Activated naive CD4-positive, alpha-beta T cell treated with anti-CD3 and anti-CD28 coated beads for 36 hours (primary cell): ENCODE data around the gene ROMO1. TPM values are rescaled to one million over a fixed set of nuclear protein-coding genes. Genes with fewer than 3 reads are reported as not detected.
"Not testable (repeated sequence)": the region's sequence is repeated elsewhere in the genome, so short reads cannot be mapped to it uniquely, and the experiment has no call there.

Source experiments
- CTCF ChIA-PET: fragments of 350-600 bp; sonication (Branson Sonifier 250); formaldehyde crosslinking; loops from one replicate; lab custom pipeline; 2021; ENCODE audit warnings: antibody characterized with exemption; lab: Charles Lee
- DNase-seq: peaks from one replicate; pipeline ENCODE4 v3.0.0-alpha.2; 2020
- H3K27ac Mint-ChIP-seq: one replicate; pipeline ENCODE4 v1.8.0; 2021; ENCODE audit warnings: mild to moderate bottlenecking, mixed read lengths
- H3K27me3 Mint-ChIP-seq: one replicate; pipeline ENCODE4 v1.8.0; 2021; ENCODE audit warnings: low read depth, mixed read lengths
- H3K36me3 Mint-ChIP-seq: one replicate; pipeline ENCODE4 v1.8.0; 2021; ENCODE audit warnings: low read depth, mixed read lengths
- H3K4me1 Mint-ChIP-seq: one replicate; pipeline ENCODE4 v1.8.0; 2021; ENCODE audit warnings: low read depth, mixed read lengths
- H3K4me3 Mint-ChIP-seq: one replicate; pipeline ENCODE4 v1.8.0; 2021; ENCODE audit warnings: mild to moderate bottlenecking, moderate library complexity, mixed read lengths
- H3K9me3 Mint-ChIP-seq: one replicate; pipeline ENCODE4 v1.8.0; 2021; ENCODE audit warnings: mixed read lengths
- intact Hi-C: fragments of 100-400 bp; cut with micrococcal nuclease; formaldehyde crosslinking; loops from one replicate; pipeline ENCODE4 v1.15.1; 2023
- total RNA-seq, 2 experiments: library from RNA; stranded (reverse); gene quantifications; one replicate each; pipeline ENCODE4 v1.2.3, GENCODE V29; 2021

The ROMO1 gene
- total RNA-seq, 2 experiments from 2014 or later, result 120 to 134 TPM

GRCh38 chr20:35704514-35705261 lies 5.5 kb downstream of the ROMO1 start:
- Mint-ChIP-seq H3K4me3 (no peak overlapping the region), H3K27me3 (no peaks in the 10 kb centered on the region)
- CTCF ChIA-PET, result interaction anchor here (0.6 to 1.1 kb wide), 2 partner anchors 35 to 98 kb away, joined by 4 read pairs; no protein-coding TSS in a partner anchor

GRCh38 chr20:35705894-35706293 lies 6.7 kb downstream of the ROMO1 start:
- CTCF ChIA-PET, intact Hi-C loops, DNase-seq, H3K9me3 Mint-ChIP-seq, H3K4me3 Mint-ChIP-seq, H3K27me3 Mint-ChIP-seq: not testable (repeated sequence)
- Mint-ChIP-seq H3K36me3 (peaks cover 53% of the 10 kb centered on the region), H3K27ac (peak overlapping the region; percentile 68), H3K4me1 (peaks cover 23% of the 10 kb centered on the region)

More at GRCh38 chr20:35704514-35705261, 5.5 kb downstream of the ROMO1 start:
- Mint-ChIP-seq H3K9me3 (no peaks in the 10 kb centered on the region), H3K4me1 (peaks cover 29% of the 10 kb centered on the region), H3K36me3 (peaks cover 52% of the 10 kb centered on the region), H3K27ac (peak overlapping the region; percentile 50)
- DNase-seq, result no peak
- intact Hi-C loops, result no loop called here

- CTCF ChIA-PET, H3K9me3 Mint-ChIP-seq, intact Hi-C loops, H3K27me3 Mint-ChIP-seq, DNase-seq, H3K4me3 Mint-ChIP-seq: not testable (repeated sequence)
- Mint-ChIP-seq H3K27ac (peak overlapping the region; percentile 37), H3K36me3 (peaks cover 61% of the 10 kb centered on the region), H3K4me1 (peaks cover 29% of the 10 kb centered on the region)
Measured at GRCh38 chr20:35706591-35707529, 7.7 kb downstream of the ROMO1 start.

GRCh38 chr20:35708502-35708901 lies 9.3 kb downstream of the ROMO1 start:
- H3K36me3 Mint-ChIP-seq, result peaks cover 62% of the 10 kb centered on the region
- H3K4me1 Mint-ChIP-seq, result peaks cover 33% of the 10 kb centered on the region
- DNase-seq, result no peak
- no peaks in the 10 kb centered on the region for H3K9me3 Mint-ChIP-seq
- intact Hi-C loops, result no loop called here
- no peak overlapping the region for H3K27ac Mint-ChIP-seq
- H3K27me3 Mint-ChIP-seq, result no peaks in the 10 kb centered on the region
- no peak overlapping the region for H3K4me3 Mint-ChIP-seq
- CTCF ChIA-PET, result interaction anchor here (1.1 kb wide), 1 partner anchor 20 kb away, joined by 4 read pairs; no protein-coding TSS in a partner anchor

GRCh38 chr20:35709259-35709658 lies 10.1 kb downstream of the ROMO1 start:
- Mint-ChIP-seq H3K27ac (no peak overlapping the region), H3K36me3 (peaks cover 61% of the 10 kb centered on the region), H3K27me3 (no peaks in the 10 kb centered on the region), H3K9me3 (no peaks in the 10 kb centered on the region), H3K4me3 (no peak overlapping the region), H3K4me1 (peaks cover 40% of the 10 kb centered on the region)
- CTCF ChIA-PET, result interaction anchor here (0.8 to 1.0 kb wide), 2 partner anchors 15 to 140 kb away, joined by 3 to 4 read pairs; no protein-coding TSS in a partner anchor
- intact Hi-C loops, result no loop called here
- DNase-seq, result no peak

- Mint-ChIP-seq H3K4me3 (no peak overlapping the region), H3K27ac (peak overlapping the region; percentile 53), H3K36me3 (peaks cover 57% of the 10 kb centered on the region), H3K4me1 (peaks cover 41% of the 10 kb centered on the region), H3K27me3 (no peaks in the 10 kb centered on the region), H3K9me3 (no peaks in the 10 kb centered on the region)
- DNase-seq, result no peak
- intact Hi-C loops, result no loop called here
- CTCF ChIA-PET, result interaction anchor here (1.0 kb wide), 1 partner anchor 14 kb away, joined by 3 read pairs; no protein-coding TSS in a partner anchor
Measured at GRCh38 chr20:35710039-35710438, 10.8 kb downstream of the ROMO1 start.

GRCh38 chr20:35710884-35711587 lies 11.8 kb downstream of the ROMO1 start:
- CTCF ChIA-PET, result interaction anchor here (0.6 to 1.3 kb wide), 4 partner anchors 20 to 88 kb away, joined by 3 to 4 read pairs (median 3); no protein-coding TSS in a partner anchor
- no peaks in the 10 kb centered on the region for H3K9me3 Mint-ChIP-seq
- H3K4me3 Mint-ChIP-seq, result no peak overlapping the region
- DNase-seq, result no peak
- intact Hi-C loops, result loop anchor here (1.0 kb wide), 1 partner anchor 11 kb away; no protein-coding TSS in a partner anchor
- peak overlapping the region; percentile 86 for H3K27ac Mint-ChIP-seq
- peaks cover 44% of the 10 kb centered on the region for H3K4me1 Mint-ChIP-seq
- H3K27me3 Mint-ChIP-seq, result no peaks in the 10 kb centered on the region
- H3K36me3 Mint-ChIP-seq, result peaks cover 54% of the 10 kb centered on the region

- Mint-ChIP-seq H3K9me3 (no peaks in the 10 kb centered on the region), H3K27me3 (no peaks in the 10 kb centered on the region), H3K36me3 (peaks cover 54% of the 10 kb centered on the region), H3K4me3 (no peak overlapping the region), H3K4me1 (peaks cover 46% of the 10 kb centered on the region), H3K27ac (peak overlapping the region; percentile 86)
- CTCF ChIA-PET, result interaction anchor here (0.6 to 1.3 kb wide), 4 partner anchors 19 to 88 kb away, joined by 3 to 4 read pairs (median 3); no protein-coding TSS in a partner anchor
- no peak for DNase-seq
- intact Hi-C loops, result loop anchor here (1.0 kb wide), 1 partner anchor 11 kb away; no protein-coding TSS in a partner anchor
Measured at GRCh38 chr20:35711588-35712209, 12.5 kb downstream of the ROMO1 start.

- Mint-ChIP-seq H3K36me3 (peaks cover 56% of the 10 kb centered on the region), H3K4me1 (peaks cover 47% of the 10 kb centered on the region), H3K27ac (peak overlapping the region; percentile 47)
- H3K4me3 Mint-ChIP-seq, H3K9me3 Mint-ChIP-seq, intact Hi-C loops, DNase-seq, H3K27me3 Mint-ChIP-seq: not testable (repeated sequence)
- CTCF ChIA-PET, result interaction anchor here (0.8 kb wide), 1 partner anchor 136 kb away, joined by 7 read pairs; no protein-coding TSS in a partner anchor
Measured at GRCh38 chr20:35713120-35713519, 13.9 kb downstream of the ROMO1 start.

GRCh38 chr20:35714127-35714526 lies 14.9 kb downstream of the ROMO1 start:
- Mint-ChIP-seq H3K36me3 (peaks cover 59% of the 10 kb centered on the region), H3K9me3 (no peaks in the 10 kb centered on the region), H3K27ac (no peak overlapping the region), H3K27me3 (no peaks in the 10 kb centered on the region), H3K4me1 (peaks cover 48% of the 10 kb centered on the region), H3K4me3 (no peak overlapping the region)
- no peak for DNase-seq
- CTCF ChIA-PET, result no interaction called here
- intact Hi-C loops, result no loop called here

- H3K27ac Mint-ChIP-seq, result peak overlapping the region; percentile 42
- intact Hi-C loops, result no loop called here
- CTCF ChIA-PET, result no interaction called here
- H3K4me1 Mint-ChIP-seq, result peaks cover 51% of the 10 kb centered on the region
- H3K36me3 Mint-ChIP-seq, result peaks cover 60% of the 10 kb centered on the region
- DNase-seq, result no peak
- H3K9me3 Mint-ChIP-seq, result no peaks in the 10 kb centered on the region
- no peak overlapping the region for H3K4me3 Mint-ChIP-seq
- no peaks in the 10 kb centered on the region for H3K27me3 Mint-ChIP-seq
Measured at GRCh38 chr20:35715652-35716051, 16.4 kb downstream of the ROMO1 start.
